Hepatocyte (in vitro differentiated cells): ENCODE measurements around the gene KHNYN. TPM values are rescaled to one million over a fixed set of nuclear protein-coding genes. Genes with fewer than 3 reads are reported as not detected.
A peak's percentile ranks its signal among the peaks of the same experiment; 100 is the strongest.

Experiments used
- DNase-seq: peaks from one replicate; pipeline ENCODE4 v3.0.0-alpha.2; 2016; ENCODE audit warnings: low spot score
- H2AFZ ChIP-seq: fragments of 200-600 bp; sonication (generic); 2 replicates; pipeline ENCODE4 v1.6.0; 2016; ENCODE audit warnings: antibody characterized with exemption, mild to moderate bottlenecking
- H3K27ac ChIP-seq: fragments of 200-600 bp; sonication (generic); 2 replicates; pipeline ENCODE4 v1.5.1; 2016; ENCODE audit warnings: mild to moderate bottlenecking
- H3K27me3 ChIP-seq: fragments of 200-600 bp; sonication (generic); 2 replicates; pipeline ENCODE4 v1.6.1; 2016
- H3K36me3 ChIP-seq: fragments of 200-600 bp; sonication (generic); replicated peaks from 2 replicates; pipeline ENCODE4 v1.5.1; 2016; ENCODE audit warnings: low read depth; ENCODE audit not compliant: insufficient read depth
- H3K4me1 ChIP-seq: fragments of 200-600 bp; sonication (generic); 2 replicates; pipeline ENCODE4 v1.5.1; 2016; ENCODE audit warnings: mild to moderate bottlenecking, moderate library complexity; ENCODE audit not compliant: insufficient read depth
- H3K4me2 ChIP-seq: fragments of 200-600 bp; sonication (generic); 2 replicates; pipeline ENCODE4 v1.6.0; 2016
- H3K4me3 ChIP-seq: fragments of 200-600 bp; sonication (generic); 2 replicates; pipeline ENCODE4 v1.5.1; 2016; ENCODE audit warnings: mild to moderate bottlenecking
- H3K79me2 ChIP-seq: fragments of 200-600 bp; sonication (generic); 2 replicates; pipeline ENCODE4 v1.6.0; 2017; ENCODE audit warnings: mild to moderate bottlenecking
- H3K9me2 ChIP-seq: fragments of 200-600 bp; sonication (generic); replicated peaks from 2 replicates; pipeline ENCODE4 v1.6.0; 2017; ENCODE audit warnings: mild to moderate bottlenecking; ENCODE audit not compliant: insufficient read depth
- H3K9me3 ChIP-seq: fragments of 200-600 bp; sonication (generic); 2 replicates; pipeline ENCODE4 v1.5.1; 2016; ENCODE audit warnings: low read depth, mild to moderate bottlenecking
- H4K20me1 ChIP-seq: fragments of 200-600 bp; sonication (generic); 2 replicates; pipeline ENCODE4 v1.6.0; 2016; ENCODE audit warnings: mild to moderate bottlenecking; ENCODE audit not compliant: insufficient read depth, poor library complexity, severe bottlenecking
- CTCF ChIP-seq: fragments of 200-600 bp; sonication (generic); IDR thresholded peaks from 2 replicates; pipeline ENCODE4 v1.5.1; 2016; ENCODE audit warnings: antibody characterized with exemption, mild to moderate bottlenecking; ENCODE audit not compliant: poor library complexity
- EZH2 ChIP-seq: fragments of 200-600 bp; sonication (generic); IDR thresholded peaks from 2 replicates; pipeline ENCODE4 v1.6.1; 2016; ENCODE audit warnings: antibody characterized with exemption, mild to moderate bottlenecking, borderline replicate concordance
- EZH2phosphoT487 ChIP-seq: fragments of 200-600 bp; sonication (generic); IDR thresholded peaks from one replicate; pipeline ENCODE4 v1.6.1; 2018; ENCODE audit warnings: antibody characterized with exemption, mild to moderate bottlenecking, low read depth, moderate library complexity; ENCODE audit not compliant: unreplicated experiment, severe bottlenecking
- WGBS: methylation state at CpG from one replicate; pipeline ENCODE4 v1.1.6; 2016; ENCODE audit warnings: low lambda C conversion rate; ENCODE audit errors: missing lambda C conversion rate; 5-methylcytosine and 5-hydroxymethylcytosine counted together
- polyA plus RNA-seq: library from polyadenylated mRNA; unstranded; fragments of >200 nt; fragmentation: Nextera tagmentation; extraction: Ambion mirVana; gene quantifications from 2 replicates; pipeline ENCODE4 v1.2.1, GENCODE V29; 2016
- total RNA-seq: library from RNA; depleted of rRNA; stranded (reverse); fragments of >200 nt; gene quantifications from 2 replicates; pipeline ENCODE4 v1.2.3, GENCODE V29; 2014

The KHNYN gene
- total RNA-seq: 67.1 and 90.5 TPM in 2 replicates
- 36.4 and 39.6 TPM in 2 replicates for polyA plus RNA-seq

- WGBS: 23% methylated on average over 28 of the region's 57 CpGs
- H3K4me2 ChIP-seq: peak within 1 kb of the TSS; percentile 97
- H3K79me2 ChIP-seq: peaks cover 38% of the 10 kb centered on the region
- DNase-seq: peak; percentile 96
- H3K9me3 ChIP-seq: no peaks in the 10 kb centered on the region
- H4K20me1 ChIP-seq: peaks cover 22% of the 10 kb centered on the region
- no peaks in the 10 kb centered on the region for H3K36me3 ChIP-seq
- H3K9me2 ChIP-seq: no peaks in the 10 kb centered on the region
- peak within 1 kb of the TSS; percentile 19 for H2AFZ ChIP-seq
- H3K4me3 ChIP-seq: peak within 1 kb of the TSS; percentile 89
- no peaks in the 10 kb centered on the region for H3K27me3 ChIP-seq
- H3K27ac ChIP-seq: peak within 1 kb of the TSS; percentile 98
- H3K4me1 ChIP-seq: peaks cover 40% of the 10 kb centered on the region
- TF ChIP-seq CTCF (no peak), EZH2 (no peak), EZH2phosphoT487 (no peak)
Observed at GRCh38 chr14:24429395-24430142, at the start of gene KHNYN, which contains the start of gene CBLN3. Gene KHNYN (plus strand): TSS chr14:24429954. CDS start chr14:24430731, 777 bp downstream. Gene CBLN3 (minus strand): TSS chr14:24429668. CDS start chr14:24429054, 614 bp downstream.

- 84% methylated on average over 8 of the region's 8 CpGs for WGBS
- DNase-seq: no peak
- TF ChIP-seq CTCF (no peak), EZH2phosphoT487 (no peak), EZH2 (no peak)
Observed at GRCh38 chr14:24381363-24382063, 48.2 kb upstream of the KHNYN start.

DNA sequence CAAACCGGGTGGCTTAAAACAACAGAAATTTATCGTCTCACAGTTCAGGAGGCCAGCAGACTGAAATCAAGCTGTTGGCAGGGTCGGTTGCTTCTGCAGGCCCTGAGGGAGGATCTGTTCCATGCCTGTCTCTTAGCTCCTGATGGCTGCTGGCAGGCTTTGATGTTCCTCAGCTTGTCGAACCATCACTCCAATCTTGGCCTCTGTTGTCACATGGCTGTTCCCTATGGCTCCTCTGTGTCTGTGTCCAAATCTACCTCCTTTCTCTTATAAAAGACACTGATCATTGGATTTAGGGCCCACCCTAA lies 47.7 kb upstream of the KHNYN start:
- Histone ChIP-seq H3K9me3 (no peaks in the 10 kb centered on the region), H4K20me1 (no peaks in the 10 kb centered on the region), H2AFZ (no peak overlapping the region), H3K36me3 (no peaks in the 10 kb centered on the region), H3K4me3 (no peak overlapping the region), H3K4me1 (peaks cover 16% of the 10 kb centered on the region), H3K4me2 (no peak overlapping the region), H3K27ac (peak overlapping the region; percentile 30), H3K79me2 (no peaks in the 10 kb centered on the region), H3K27me3 (no peaks in the 10 kb centered on the region), H3K9me2 (no peaks in the 10 kb centered on the region)
- WGBS: 54% methylated on average over 4 of the region's 4 CpGs
- DNase-seq: no peak
- TF ChIP-seq EZH2phosphoT487 (no peak), CTCF (no peak), EZH2 (no peak)

More at GRCh38 chr14:24381363-24382063, 48.2 kb upstream of the KHNYN start:
- H3K4me1 ChIP-seq: peaks cover 11% of the 10 kb centered on the region
- no peaks in the 10 kb centered on the region for H3K27me3 ChIP-seq
- no peak overlapping the region for H2AFZ ChIP-seq
- H3K9me2 ChIP-seq: no peaks in the 10 kb centered on the region
- H3K4me2 ChIP-seq: no peak overlapping the region
- H3K36me3 ChIP-seq: no peaks in the 10 kb centered on the region
- H3K9me3 ChIP-seq: no peaks in the 10 kb centered on the region
- no peak overlapping the region for H3K4me3 ChIP-seq
- peak overlapping the region; percentile 30 for H3K27ac ChIP-seq
- no peaks in the 10 kb centered on the region for H3K79me2 ChIP-seq
- no peaks in the 10 kb centered on the region for H4K20me1 ChIP-seq
